ENCODE results near the gene AIFM3.

The AIFM3 gene

DNA sequence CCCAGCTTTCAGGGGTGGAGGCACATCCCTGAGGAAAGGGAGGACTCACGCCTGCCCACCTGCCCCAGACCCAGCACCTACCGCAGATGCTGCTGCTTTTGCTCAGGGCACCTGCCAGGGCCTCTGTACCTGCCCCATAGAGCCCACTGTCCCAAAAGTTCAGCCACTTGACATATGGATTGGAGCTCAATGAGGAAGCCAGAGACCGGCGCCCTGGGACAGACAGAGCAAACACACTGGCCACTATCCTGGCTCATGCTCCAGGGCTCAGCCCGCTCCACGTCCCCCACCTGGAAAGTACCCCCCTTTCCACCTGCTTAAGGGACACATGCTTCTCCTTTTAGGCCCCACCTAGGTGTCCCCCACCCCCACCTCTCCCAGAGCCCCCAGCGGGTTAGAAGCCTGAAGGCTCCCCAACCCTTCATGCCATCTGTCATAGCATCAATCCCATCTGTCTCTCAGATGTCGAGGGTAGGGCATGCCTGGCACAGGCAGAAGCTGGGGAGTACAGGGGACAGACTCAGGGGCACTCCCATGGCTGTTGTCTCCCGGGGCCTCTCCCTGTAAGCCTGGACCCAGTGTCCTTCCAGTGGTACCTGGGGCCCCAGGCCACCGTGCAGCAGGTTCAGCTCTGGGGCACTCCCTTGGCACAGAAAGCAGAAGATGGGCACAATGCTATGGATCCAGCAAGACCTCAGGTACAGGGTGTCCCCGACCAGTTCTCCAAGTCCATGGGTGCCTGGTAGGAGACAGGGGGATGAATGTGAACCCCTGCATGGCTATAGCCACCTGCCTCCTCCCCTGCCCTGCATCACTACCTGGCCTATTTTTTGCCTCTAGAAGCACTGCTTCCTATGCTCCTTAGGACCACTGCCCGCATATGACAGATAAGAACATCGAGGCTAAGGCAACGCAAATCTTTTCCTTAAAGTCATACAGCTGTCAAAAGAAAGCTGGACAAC is 45.7 kb downstream of the AIFM3 start:
- Mint-ChIP-seq H3K36me3 (ENCODE audit: low read depth) (peaks cover 6% of the 10 kb centered on the region), H3K4me1 (peaks cover 39% of the 10 kb centered on the region), H3K4me3 (peak overlapping the region; percentile 88 to 94 (median 92)), H3K27ac (peak overlapping the region; percentile 75 to 98 (median 89)), H3K9me3 (no peaks in the 10 kb centered on the region), H3K27me3 (ENCODE audit: low read depth) (no peaks in the 10 kb centered on the region)
- TF ChIP-seq, protein P1, sequence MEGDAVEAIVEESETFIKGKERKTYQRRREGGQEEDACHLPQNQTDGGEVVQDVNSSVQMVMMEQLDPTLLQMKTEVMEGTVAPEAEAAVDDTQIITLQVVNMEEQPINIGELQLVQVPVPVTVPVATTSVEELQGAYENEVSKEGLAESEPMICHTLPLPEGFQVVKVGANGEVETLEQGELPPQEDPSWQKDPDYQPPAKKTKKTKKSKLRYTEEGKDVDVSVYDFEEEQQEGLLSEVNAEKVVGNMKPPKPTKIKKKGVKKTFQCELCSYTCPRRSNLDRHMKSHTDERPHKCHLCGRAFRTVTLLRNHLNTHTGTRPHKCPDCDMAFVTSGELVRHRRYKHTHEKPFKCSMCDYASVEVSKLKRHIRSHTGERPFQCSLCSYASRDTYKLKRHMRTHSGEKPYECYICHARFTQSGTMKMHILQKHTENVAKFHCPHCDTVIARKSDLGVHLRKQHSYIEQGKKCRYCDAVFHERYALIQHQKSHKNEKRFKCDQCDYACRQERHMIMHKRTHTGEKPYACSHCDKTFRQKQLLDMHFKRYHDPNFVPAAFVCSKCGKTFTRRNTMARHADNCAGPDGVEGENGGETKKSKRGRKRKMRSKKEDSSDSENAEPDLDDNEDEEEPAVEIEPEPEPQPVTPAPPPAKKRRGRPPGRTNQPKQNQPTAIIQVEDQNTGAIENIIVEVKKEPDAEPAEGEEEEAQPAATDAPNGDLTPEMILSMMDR (IDR thresholded peaks at IDR 0.05; ENCODE audit: unreplicated experiment in 3 of 3) = no peak

DNA sequence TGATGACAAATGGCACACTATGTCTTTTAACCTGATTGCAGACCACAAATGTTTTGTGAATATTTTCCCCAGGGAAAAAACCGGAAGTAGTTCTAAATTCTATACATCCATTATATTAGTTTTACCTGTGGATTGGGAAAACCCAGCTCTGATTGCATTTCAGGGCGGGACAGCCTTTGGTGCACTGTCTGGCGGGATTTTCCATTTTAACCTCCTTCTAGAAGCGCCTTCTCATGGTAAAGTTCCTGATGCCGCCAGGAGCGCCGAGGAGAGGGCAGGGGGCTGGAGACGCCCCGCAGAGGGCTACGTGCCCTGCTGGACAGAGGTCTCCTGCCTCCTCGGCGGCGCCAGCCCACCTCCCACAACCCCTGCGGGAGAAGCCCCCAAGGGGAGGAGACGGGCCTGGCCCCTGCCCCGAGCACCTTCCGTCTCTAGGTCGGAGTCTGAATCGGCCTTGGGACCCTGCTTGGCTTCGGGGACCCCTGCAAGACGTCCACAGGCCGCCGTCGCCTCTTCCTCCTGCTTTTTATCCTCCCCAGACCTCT is 46.7 kb downstream of the AIFM3 start:
- peak overlapping the region; percentile 88 to 94 (median 92) for H3K4me3 Mint-ChIP-seq
- H3K4me1 Mint-ChIP-seq = peaks cover 39% of the 10 kb centered on the region
- H3K27me3 Mint-ChIP-seq (ENCODE audit: low read depth) = no peaks in the 10 kb centered on the region
- peaks cover 6% of the 10 kb centered on the region for H3K36me3 Mint-ChIP-seq (ENCODE audit: low read depth)
- TF ChIP-seq, protein P1 (IDR thresholded peaks at IDR 0.05; ENCODE audit: unreplicated experiment in 3 of 3) = no peak
- no peaks in the 10 kb centered on the region for H3K9me3 Mint-ChIP-seq
- peak overlapping the region; percentile 89 to 98 (median 97) for H3K27ac Mint-ChIP-seq

DNA sequence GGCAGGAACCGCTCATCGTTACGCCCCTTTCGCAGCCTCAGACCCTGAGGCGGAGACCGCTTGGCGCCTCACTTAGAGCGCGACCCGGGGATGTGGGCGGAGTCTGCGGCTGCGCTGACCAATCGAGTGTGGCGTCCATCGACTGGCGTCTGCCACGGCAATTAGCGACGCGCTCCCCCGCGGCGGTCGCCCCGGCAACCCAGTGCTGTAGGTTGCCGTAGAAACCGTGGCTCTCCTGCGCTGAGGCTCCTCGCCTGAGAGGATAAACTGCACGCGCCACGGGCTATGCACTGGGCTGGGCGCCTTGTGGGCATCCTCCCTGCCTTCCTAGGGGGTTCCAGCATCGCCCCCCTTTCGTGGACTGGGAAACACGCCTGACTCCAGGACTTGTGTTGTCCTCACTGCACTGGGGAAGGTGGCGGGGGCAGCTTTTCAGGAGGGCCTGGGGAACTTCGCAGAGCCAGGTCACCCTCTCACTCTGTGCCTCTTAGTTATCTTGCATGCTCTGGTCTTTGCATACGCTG is 47.2 kb downstream of the AIFM3 start:
- Mint-ChIP-seq H3K4me3 (peak overlapping the region; percentile 88 to 94 (median 92)), H3K9me3 (no peaks in the 10 kb centered on the region), H3K4me1 (peaks cover 39% of the 10 kb centered on the region), H3K36me3 (ENCODE audit: low read depth) (peaks cover 5% of the 10 kb centered on the region), H3K27ac (peak overlapping the region; percentile 89 to 98 (median 97)), H3K27me3 (ENCODE audit: low read depth) (no peaks in the 10 kb centered on the region)
- TF ChIP-seq, protein P1 (IDR thresholded peaks at IDR 0.05; ENCODE audit: unreplicated experiment in 3 of 3) = no peak

DNA sequence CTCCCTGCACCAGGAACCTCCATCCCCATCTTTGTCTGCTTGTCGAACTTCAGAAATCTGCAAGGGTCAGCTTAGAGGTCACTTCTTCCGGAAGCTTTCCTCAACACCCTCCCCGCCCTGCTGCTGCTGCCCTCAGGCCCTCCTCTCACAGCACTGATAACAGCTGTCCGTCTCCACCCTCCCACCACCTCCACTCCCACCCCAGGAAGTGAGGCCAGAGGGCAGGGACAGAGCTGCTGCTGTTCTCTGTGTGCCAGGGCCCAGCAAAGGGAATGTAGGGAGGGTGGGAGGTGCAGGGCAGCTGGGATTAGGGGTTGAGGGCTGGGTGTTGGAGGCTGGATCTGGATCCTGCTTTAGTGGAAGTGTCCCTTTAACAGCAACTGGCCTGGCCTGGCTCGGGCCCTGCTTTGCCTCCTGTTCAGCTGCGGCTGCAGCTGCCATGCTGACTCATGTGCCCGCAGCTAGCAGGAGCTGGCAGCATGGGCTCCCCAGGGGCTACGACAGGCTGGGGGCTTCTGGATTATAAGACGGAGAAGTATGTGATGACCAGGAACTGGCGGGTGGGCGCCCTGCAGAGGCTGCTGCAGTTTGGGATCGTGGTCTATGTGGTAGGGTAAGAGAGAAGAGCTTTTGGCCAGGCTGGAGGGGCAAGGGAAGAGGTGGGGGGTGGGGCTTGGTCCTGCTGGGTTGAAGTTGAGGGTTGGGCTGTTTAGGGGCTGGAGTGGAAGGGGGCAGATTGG is 47.8 kb downstream of the AIFM3 start, which contains the start of gene P2RX6:
TSS of gene P2RX6 (plus strand) at position 440 of the 740 bp plus-strand sequence. CDS start at position 450, 10 bp downstream.
- Mint-ChIP-seq H3K4me3 (peak within 1 kb of the TSS; percentile 88 to 94 (median 92)), H3K27ac (peak within 1 kb of the TSS; percentile 89 to 98 (median 97)), H3K27me3 (ENCODE audit: low read depth) (no peaks in the 10 kb centered on the region), H3K36me3 (ENCODE audit: low read depth) (no peaks in the 10 kb centered on the region), H3K4me1 (peaks cover 39% of the 10 kb centered on the region), H3K9me3 (no peaks in the 10 kb centered on the region)
- TF ChIP-seq, protein P1 (IDR thresholded peaks at IDR 0.05; ENCODE audit: unreplicated experiment in 3 of 3) = no peak

DNA sequence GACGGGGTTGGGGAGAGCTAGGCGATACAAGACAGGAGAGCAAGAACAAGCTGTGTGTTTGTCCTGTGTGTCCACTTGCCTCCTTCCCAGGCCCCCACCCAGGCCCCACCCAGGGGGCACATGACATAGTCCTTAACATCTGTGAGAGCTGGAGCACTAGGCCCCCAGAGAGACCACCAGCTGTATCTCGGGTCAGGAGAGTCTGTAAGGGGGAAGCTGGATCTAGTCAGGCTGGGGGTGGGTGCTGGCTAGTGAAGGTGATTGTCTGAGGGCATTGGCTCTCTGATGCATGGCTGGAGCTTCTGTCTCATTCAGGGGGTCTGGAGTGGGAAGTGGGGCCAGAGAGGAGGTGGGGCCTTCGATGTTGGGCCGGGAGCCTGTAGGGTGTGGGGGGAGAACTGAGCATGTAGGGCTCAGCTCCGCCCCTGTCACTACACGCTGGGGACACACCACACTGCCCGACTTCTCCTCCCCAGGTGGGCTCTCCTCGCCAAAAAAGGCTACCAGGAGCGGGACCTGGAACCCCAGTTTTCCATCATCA is 48.5 kb downstream of the AIFM3 start:
- Mint-ChIP-seq H3K36me3 (ENCODE audit: low read depth) (no peaks in the 10 kb centered on the region), H3K27ac (peak overlapping the region; percentile 89 to 98 (median 97)), H3K9me3 (no peaks in the 10 kb centered on the region), H3K4me1 (peaks cover 39% of the 10 kb centered on the region), H3K4me3 (peak overlapping the region; percentile 88 to 94 (median 92)), H3K27me3 (ENCODE audit: low read depth) (peaks cover under 1% of the 10 kb centered on the region)
- TF ChIP-seq, protein P1 (IDR thresholded peaks at IDR 0.05; ENCODE audit: unreplicated experiment in 3 of 3) = no peak

Data from nephron (organoid).